HepG2 (cell line): ENCODE measurements around the gene PPP1R18. TPM values are rescaled to one million over a fixed set of nuclear protein-coding genes. Genes with fewer than 3 reads are reported as not detected.

Source experiments
- AKAP8 ChIP-seq: sonication (generic); formaldehyde crosslinking; IDR thresholded peaks from 2 replicates; pipeline ENCODE4 v1.5.1; 2020; ENCODE audit warnings: mild to moderate bottlenecking, missing genetic modification reagents
- ETV5 ChIP-seq: IDR thresholded peaks from 2 replicates; pipeline ENCODE4 v1.6.1; 2018; ENCODE audit warnings: missing biosample characterization, missing genetic modification reagents, inconsistent platforms, borderline replicate concordance
- GATAD1 ChIP-seq: IDR thresholded peaks from 2 replicates; pipeline ENCODE4 v1.6.1; 2016; ENCODE audit warnings: missing genetic modification reagents, missing compliant biosample characterization
- GPN1 ChIP-seq: sonication (generic); formaldehyde crosslinking; IDR thresholded peaks from 2 replicates; pipeline ENCODE4 v1.5.1; 2020; ENCODE audit warnings: missing genetic modification reagents, borderline replicate concordance
- MEF2D ChIP-seq: sonication (generic); formaldehyde crosslinking; IDR thresholded peaks from 2 replicates; pipeline ENCODE4 v1.5.1; 2020; ENCODE audit warnings: mild to moderate bottlenecking, missing genetic modification reagents
- MTF2 ChIP-seq: sonication (generic); formaldehyde crosslinking; IDR thresholded peaks from 2 replicates; pipeline ENCODE4 v1.5.0; 2020; ENCODE audit warnings: missing genetic modification reagents, borderline replicate concordance
- SIX4 ChIP-seq: sonication (generic); formaldehyde crosslinking; IDR thresholded peaks from 2 replicates; pipeline ENCODE4 v1.4.0; 2020; ENCODE audit warnings: missing genetic modification reagents
- TBX2 ChIP-seq: sonication (generic); formaldehyde crosslinking; IDR thresholded peaks from 2 replicates; pipeline ENCODE4 v1.5.0; 2020; ENCODE audit warnings: missing genetic modification reagents, mild to moderate bottlenecking, borderline replicate concordance
- YEATS2 ChIP-seq: sonication (generic); formaldehyde crosslinking; IDR thresholded peaks from 2 replicates; pipeline ENCODE4 v1.4.0; 2020; ENCODE audit warnings: missing genetic modification reagents, borderline replicate concordance
- ZNF317 ChIP-seq: sonication (generic); formaldehyde crosslinking; IDR thresholded peaks from 2 replicates; pipeline ENCODE4 v1.5.0; 2020; ENCODE audit warnings: mild to moderate bottlenecking, missing genetic modification reagents
- ZNF572 ChIP-seq: sonication (generic); formaldehyde crosslinking; IDR thresholded peaks from 2 replicates; pipeline ENCODE4 v1.5.1; 2020; ENCODE audit warnings: mild to moderate bottlenecking, missing genetic modification reagents
- polyA plus RNA-seq, 8 experiments: library from polyadenylated mRNA; depleted of rRNA in 3 of 8; stranded (reverse) in 7 of 8; unstranded in 1 of 8; fragments of >200 nt; fragmentation: Illumina TruSeq in 4 of 8; extraction: Trizol in 4 of 8; gene quantifications; 2 replicates each; pipeline versions ENCODE4 v1.2.1 to v1.2.3, GENCODE V29; 2011 to 2016; ENCODE audit warnings: low read depth in 4 of 8, missing spikeins in 1 of 8, mixed read lengths in 1 of 8; ENCODE audit not compliant: insufficient read depth in 1 of 8
- total RNA-seq, 5 experiments: library from RNA; depleted of rRNA; stranded (reverse); fragments of >200 nt; fragmentation: Illumina TruSeq; extraction: Trizol; gene quantifications; 2 replicates each; pipeline ENCODE4 v1.2.3, GENCODE V29; 2016; ENCODE audit warnings: low read depth in 1 of 5
- TF ChIP-seq, protein P1 (sequence below): IDR thresholded peaks from 2 replicates; pipeline ENCODE4 v1.6.1; 2016; ENCODE audit warnings: low read depth, missing genetic modification reagents, missing compliant biosample characterization
- TF ChIP-seq, protein P2 (sequence below): IDR thresholded peaks from 2 replicates; pipeline ENCODE4 v1.6.1; 2018; ENCODE audit warnings: missing genetic modification reagents
- TF ChIP-seq, protein P3 (sequence below): IDR thresholded peaks from 2 replicates; pipeline ENCODE4 v1.6.1; 2018; ENCODE audit warnings: missing genetic modification reagents, mild to moderate bottlenecking, missing compliant biosample characterization
- TF ChIP-seq, protein P4 (sequence below): sonication (generic); formaldehyde crosslinking; conservative IDR thresholded peaks from 2 replicates; pipeline ENCODE4 v1.5.0; 2020; ENCODE audit warnings: missing genetic modification reagents
- TF ChIP-seq, protein P5 (sequence below): sonication (generic); formaldehyde crosslinking; IDR thresholded peaks from 2 replicates; pipeline ENCODE4 v1.4.0; 2020; ENCODE audit warnings: missing genetic modification reagents

PPP1R18 gene
- total and polyA plus RNA-seq, 2 of the 13 experiments (the other 11 are each of a cell fraction or from before 2014, with no cell fraction given): 4.9 to 9.2 TPM

DNA sequence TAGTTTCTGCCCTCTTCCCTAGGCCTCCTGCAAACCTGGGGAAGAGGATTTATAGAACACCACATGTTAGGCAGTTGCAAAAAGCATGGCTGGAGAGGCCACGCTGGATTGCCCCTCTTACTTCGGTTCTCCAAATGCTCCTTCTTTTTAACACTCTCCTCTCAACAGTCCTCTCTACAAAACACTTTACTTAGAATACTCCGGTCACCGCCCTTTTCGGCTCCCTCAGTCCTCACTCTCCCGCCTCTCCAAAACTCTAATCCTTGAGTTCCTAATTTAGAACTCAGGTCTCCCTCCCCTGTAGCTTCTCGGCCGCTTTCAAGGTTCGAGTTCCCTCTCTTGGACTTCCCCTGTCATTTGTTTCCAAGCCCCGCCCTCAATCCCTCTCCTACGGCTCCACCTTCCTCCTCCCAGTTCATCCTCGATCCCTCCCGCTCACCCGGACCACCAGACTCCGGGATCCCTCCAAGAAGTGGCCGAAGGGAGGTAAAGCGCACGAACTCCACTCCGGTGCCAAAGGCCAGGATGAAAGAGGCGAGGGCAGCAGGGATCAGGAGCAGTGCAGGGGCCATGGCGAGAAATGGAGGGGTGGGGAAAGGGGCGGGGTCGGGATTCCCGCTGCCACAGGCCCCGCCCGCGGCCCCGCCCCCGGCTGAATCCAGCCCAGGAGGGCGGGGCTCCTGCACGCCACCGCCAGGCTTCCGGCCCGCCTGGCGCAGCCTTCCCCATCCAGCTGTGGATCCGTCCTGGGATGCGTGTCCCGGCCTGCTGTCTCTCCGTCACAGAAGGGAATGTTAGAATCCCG lies 4.2 kb upstream of the PPP1R18 start, which contains the start of gene NRM (continued):
- TF ChIP-seq, protein P1, sequence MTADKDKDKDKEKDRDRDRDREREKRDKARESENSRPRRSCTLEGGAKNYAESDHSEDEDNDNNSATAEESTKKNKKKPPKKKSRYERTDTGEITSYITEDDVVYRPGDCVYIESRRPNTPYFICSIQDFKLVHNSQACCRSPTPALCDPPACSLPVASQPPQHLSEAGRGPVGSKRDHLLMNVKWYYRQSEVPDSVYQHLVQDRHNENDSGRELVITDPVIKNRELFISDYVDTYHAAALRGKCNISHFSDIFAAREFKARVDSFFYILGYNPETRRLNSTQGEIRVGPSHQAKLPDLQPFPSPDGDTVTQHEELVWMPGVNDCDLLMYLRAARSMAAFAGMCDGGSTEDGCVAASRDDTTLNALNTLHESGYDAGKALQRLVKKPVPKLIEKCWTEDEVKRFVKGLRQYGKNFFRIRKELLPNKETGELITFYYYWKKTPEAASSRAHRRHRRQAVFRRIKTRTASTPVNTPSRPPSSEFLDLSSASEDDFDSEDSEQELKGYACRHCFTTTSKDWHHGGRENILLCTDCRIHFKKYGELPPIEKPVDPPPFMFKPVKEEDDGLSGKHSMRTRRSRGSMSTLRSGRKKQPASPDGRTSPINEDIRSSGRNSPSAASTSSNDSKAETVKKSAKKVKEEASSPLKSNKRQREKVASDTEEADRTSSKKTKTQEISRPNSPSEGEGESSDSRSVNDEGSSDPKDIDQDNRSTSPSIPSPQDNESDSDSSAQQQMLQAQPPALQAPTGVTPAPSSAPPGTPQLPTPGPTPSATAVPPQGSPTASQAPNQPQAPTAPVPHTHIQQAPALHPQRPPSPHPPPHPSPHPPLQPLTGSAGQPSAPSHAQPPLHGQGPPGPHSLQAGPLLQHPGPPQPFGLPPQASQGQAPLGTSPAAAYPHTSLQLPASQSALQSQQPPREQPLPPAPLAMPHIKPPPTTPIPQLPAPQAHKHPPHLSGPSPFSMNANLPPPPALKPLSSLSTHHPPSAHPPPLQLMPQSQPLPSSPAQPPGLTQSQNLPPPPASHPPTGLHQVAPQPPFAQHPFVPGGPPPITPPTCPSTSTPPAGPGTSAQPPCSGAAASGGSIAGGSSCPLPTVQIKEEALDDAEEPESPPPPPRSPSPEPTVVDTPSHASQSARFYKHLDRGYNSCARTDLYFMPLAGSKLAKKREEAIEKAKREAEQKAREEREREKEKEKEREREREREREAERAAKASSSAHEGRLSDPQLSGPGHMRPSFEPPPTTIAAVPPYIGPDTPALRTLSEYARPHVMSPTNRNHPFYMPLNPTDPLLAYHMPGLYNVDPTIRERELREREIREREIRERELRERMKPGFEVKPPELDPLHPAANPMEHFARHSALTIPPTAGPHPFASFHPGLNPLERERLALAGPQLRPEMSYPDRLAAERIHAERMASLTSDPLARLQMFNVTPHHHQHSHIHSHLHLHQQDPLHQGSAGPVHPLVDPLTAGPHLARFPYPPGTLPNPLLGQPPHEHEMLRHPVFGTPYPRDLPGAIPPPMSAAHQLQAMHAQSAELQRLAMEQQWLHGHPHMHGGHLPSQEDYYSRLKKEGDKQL (CRISPR knock-in tag): no peak
- TF ChIP-seq, protein P2, sequence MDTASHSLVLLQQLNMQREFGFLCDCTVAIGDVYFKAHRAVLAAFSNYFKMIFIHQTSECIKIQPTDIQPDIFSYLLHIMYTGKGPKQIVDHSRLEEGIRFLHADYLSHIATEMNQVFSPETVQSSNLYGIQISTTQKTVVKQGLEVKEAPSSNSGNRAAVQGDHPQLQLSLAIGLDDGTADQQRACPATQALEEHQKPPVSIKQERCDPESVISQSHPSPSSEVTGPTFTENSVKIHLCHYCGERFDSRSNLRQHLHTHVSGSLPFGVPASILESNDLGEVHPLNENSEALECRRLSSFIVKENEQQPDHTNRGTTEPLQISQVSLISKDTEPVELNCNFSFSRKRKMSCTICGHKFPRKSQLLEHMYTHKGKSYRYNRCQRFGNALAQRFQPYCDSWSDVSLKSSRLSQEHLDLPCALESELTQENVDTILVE (CRISPR knock-in tag): no peak
- TF ChIP-seq GPN1: no peak
- TF ChIP-seq MEF2D: no peak; the same call in 1 of the 2 replicates
- TF ChIP-seq AKAP8 (CRISPR knock-in tag): no peak
- peak; percentile 94 for TF ChIP-seq ETV5 (CRISPR knock-in tag)
- peak; percentile 73; the same call in 1 of the 2 replicates for TF ChIP-seq TBX2 (CRISPR knock-in tag)
- TF ChIP-seq, protein P3, sequence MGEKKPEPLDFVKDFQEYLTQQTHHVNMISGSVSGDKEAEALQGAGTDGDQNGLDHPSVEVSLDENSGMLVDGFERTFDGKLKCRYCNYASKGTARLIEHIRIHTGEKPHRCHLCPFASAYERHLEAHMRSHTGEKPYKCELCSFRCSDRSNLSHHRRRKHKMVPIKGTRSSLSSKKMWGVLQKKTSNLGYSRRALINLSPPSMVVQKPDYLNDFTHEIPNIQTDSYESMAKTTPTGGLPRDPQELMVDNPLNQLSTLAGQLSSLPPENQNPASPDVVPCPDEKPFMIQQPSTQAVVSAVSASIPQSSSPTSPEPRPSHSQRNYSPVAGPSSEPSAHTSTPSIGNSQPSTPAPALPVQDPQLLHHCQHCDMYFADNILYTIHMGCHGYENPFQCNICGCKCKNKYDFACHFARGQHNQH (CRISPR knock-in tag): peak; percentile 66
- TF ChIP-seq ZNF572: peak; percentile 90
- no peak for TF ChIP-seq MTF2 (CRISPR knock-in tag)
- TF ChIP-seq, protein P4, sequence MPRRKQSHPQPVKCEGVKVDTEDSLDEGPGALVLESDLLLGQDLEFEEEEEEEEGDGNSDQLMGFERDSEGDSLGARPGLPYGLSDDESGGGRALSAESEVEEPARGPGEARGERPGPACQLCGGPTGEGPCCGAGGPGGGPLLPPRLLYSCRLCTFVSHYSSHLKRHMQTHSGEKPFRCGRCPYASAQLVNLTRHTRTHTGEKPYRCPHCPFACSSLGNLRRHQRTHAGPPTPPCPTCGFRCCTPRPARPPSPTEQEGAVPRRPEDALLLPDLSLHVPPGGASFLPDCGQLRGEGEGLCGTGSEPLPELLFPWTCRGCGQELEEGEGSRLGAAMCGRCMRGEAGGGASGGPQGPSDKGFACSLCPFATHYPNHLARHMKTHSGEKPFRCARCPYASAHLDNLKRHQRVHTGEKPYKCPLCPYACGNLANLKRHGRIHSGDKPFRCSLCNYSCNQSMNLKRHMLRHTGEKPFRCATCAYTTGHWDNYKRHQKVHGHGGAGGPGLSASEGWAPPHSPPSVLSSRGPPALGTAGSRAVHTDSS (CRISPR knock-in tag): no peak
- TF ChIP-seq GATAD1 (CRISPR knock-in tag): peak; percentile 65; the same call in 1 of the 2 replicates
- TF ChIP-seq, protein P5, sequence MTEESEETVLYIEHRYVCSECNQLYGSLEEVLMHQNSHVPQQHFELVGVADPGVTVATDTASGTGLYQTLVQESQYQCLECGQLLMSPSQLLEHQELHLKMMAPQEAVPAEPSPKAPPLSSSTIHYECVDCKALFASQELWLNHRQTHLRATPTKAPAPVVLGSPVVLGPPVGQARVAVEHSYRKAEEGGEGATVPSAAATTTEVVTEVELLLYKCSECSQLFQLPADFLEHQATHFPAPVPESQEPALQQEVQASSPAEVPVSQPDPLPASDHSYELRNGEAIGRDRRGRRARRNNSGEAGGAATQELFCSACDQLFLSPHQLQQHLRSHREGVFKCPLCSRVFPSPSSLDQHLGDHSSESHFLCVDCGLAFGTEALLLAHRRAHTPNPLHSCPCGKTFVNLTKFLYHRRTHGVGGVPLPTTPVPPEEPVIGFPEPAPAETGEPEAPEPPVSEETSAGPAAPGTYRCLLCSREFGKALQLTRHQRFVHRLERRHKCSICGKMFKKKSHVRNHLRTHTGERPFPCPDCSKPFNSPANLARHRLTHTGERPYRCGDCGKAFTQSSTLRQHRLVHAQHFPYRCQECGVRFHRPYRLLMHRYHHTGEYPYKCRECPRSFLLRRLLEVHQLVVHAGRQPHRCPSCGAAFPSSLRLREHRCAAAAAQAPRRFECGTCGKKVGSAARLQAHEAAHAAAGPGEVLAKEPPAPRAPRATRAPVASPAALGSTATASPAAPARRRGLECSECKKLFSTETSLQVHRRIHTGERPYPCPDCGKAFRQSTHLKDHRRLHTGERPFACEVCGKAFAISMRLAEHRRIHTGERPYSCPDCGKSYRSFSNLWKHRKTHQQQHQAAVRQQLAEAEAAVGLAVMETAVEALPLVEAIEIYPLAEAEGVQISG (CRISPR knock-in tag): peak; percentile 89
- no peak for TF ChIP-seq SIX4 (CRISPR knock-in tag)
- TF ChIP-seq ZNF317 (CRISPR knock-in tag): no peak
- peak; percentile 49; the same call in 1 of the 2 replicates for TF ChIP-seq YEATS2 (CRISPR knock-in tag)
